ENCODE data around the gene PIAS3. TPM values are rescaled to one million over a fixed set of nuclear protein-coding genes. Genes with fewer than 3 reads are reported as not detected.

The PIAS3 gene
- total RNA-seq, 4 donors from 2014 or later: 16.9 to 22.8 (median 20.3) TPM

- WGBS, 2 donors: 42 to 48% methylated on average over 11 of the region's 11 CpGs
- no peaks in the 10 kb centered on the region for H3K36me3 ChIP-seq
- peaks cover 3 to 14% of the 10 kb centered on the region in 2 donors for H3K4me1 ChIP-seq
- H3K9me3 ChIP-seq: no peaks in the 10 kb centered on the region
- peak overlapping the region in 2 of 3 donors; percentile 33 to 42 for H3K4me3 ChIP-seq (replicated peaks in 1 of 3)
- H3K27me3 ChIP-seq: no peaks in the 10 kb centered on the region
- DNase-seq: no peak
- TF ChIP-seq POLR2A (IDR thresholded peaks at IDR 0.05) (no peak), CTCF (IDR thresholded peaks at IDR 0.05) (no peak)
- intact Hi-C loops (cut with DNase I): no loop called here
- H3K27ac ChIP-seq: no peak overlapping the region
Observed at GRCh38 chr1:145886390-145886789, 27.5 kb upstream of the PIAS3 start.

- TF ChIP-seq CTCF (IDR thresholded peaks at IDR 0.05): no peak
- no peak for TF ChIP-seq POLR2A (IDR thresholded peaks at IDR 0.05)
- H3K36me3 ChIP-seq: no peaks in the 10 kb centered on the region
- 0 to 1% methylated on average over 4 to 21 of the region's 36 CpGs for WGBS, 2 donors
- H3K4me3 ChIP-seq (replicated peaks in 1 of 3): peak within 1 kb of the TSS in 2 of 3 donors; percentile 33 to 42
- H3K9me3 ChIP-seq: no peaks in the 10 kb centered on the region
- peaks cover 3 to 9% of the 10 kb centered on the region in 2 donors for H3K4me1 ChIP-seq
- no peak within 1 kb of the TSS for H3K27ac ChIP-seq
- no peaks in the 10 kb centered on the region for H3K27me3 ChIP-seq
- intact Hi-C loops (cut with DNase I): no loop called here
- peak; percentile 88 to 91 for DNase-seq
Observed at GRCh38 chr1:145885738-145886287, 26.9 kb upstream of the PIAS3 start, which contains the start of gene ANKRD35. Gene ANKRD35, minus strand, starts transcription at chr1:145885866. Its CDS starts 108 bp downstream, at chr1:145885758.

GRCh38 chr1:145884675-145885074 is 25.8 kb upstream of the PIAS3 start:
- H3K27me3 ChIP-seq: no peaks in the 10 kb centered on the region
- H3K9me3 ChIP-seq: no peaks in the 10 kb centered on the region
- peaks cover 3 to 6% of the 10 kb centered on the region in 2 donors for H3K4me1 ChIP-seq
- no peak for DNase-seq
- no peak overlapping the region for H3K4me3 ChIP-seq (replicated peaks in 1 of 3)
- TF ChIP-seq POLR2A (IDR thresholded peaks at IDR 0.05) (no peak), CTCF (IDR thresholded peaks at IDR 0.05) (no peak)
- no peak overlapping the region for H3K27ac ChIP-seq
- intact Hi-C loops (cut with DNase I): no loop called here
- no peaks in the 10 kb centered on the region for H3K36me3 ChIP-seq
- WGBS, 2 donors: 91 to 97% methylated on average over 1 of the region's 1 CpG

GRCh38 chr1:145879775-145880174 is 20.9 kb upstream of the PIAS3 start:
- Histone ChIP-seq H3K27ac (no peak overlapping the region), H3K9me3 (no peaks in the 10 kb centered on the region), H3K36me3 (no peaks in the 10 kb centered on the region), H3K4me3 (replicated peaks in 1 of 3) (no peak overlapping the region), H3K4me1 (no peaks in the 10 kb centered on the region), H3K27me3 (no peaks in the 10 kb centered on the region)
- 56 to 62% methylated on average over 5 of the region's 5 CpGs for WGBS, 2 donors
- intact Hi-C loops (cut with DNase I): no loop called here
- TF ChIP-seq CTCF (IDR thresholded peaks at IDR 0.05) (no peak), POLR2A (IDR thresholded peaks at IDR 0.05) (no peak)
- DNase-seq: no peak

- TF ChIP-seq POLR2A (IDR thresholded peaks at IDR 0.05) (no peak), CTCF (IDR thresholded peaks at IDR 0.05) (no peak)
- H3K4me3 ChIP-seq (replicated peaks in 1 of 3): no peak overlapping the region
- WGBS, 2 donors: 88 to 92% methylated on average over 2 of the region's 2 CpGs
- H3K27me3 ChIP-seq: no peaks in the 10 kb centered on the region
- H3K9me3 ChIP-seq: no peaks in the 10 kb centered on the region
- H3K4me1 ChIP-seq: no peaks in the 10 kb centered on the region
- H3K36me3 ChIP-seq: no peaks in the 10 kb centered on the region
- no peak for DNase-seq
- no peak overlapping the region for H3K27ac ChIP-seq
- intact Hi-C loops (cut with DNase I): no loop called here
Observed at GRCh38 chr1:145878724-145879123, 19.8 kb upstream of the PIAS3 start.
